ENCODE results near the gene GLRX. TPM values are rescaled to one million over a fixed set of nuclear protein-coding genes. Genes with fewer than 3 reads are reported as not detected.

GLRX gene
- total RNA-seq, 1 experiment from 2014 or later = 27.3 TPM

DNA sequence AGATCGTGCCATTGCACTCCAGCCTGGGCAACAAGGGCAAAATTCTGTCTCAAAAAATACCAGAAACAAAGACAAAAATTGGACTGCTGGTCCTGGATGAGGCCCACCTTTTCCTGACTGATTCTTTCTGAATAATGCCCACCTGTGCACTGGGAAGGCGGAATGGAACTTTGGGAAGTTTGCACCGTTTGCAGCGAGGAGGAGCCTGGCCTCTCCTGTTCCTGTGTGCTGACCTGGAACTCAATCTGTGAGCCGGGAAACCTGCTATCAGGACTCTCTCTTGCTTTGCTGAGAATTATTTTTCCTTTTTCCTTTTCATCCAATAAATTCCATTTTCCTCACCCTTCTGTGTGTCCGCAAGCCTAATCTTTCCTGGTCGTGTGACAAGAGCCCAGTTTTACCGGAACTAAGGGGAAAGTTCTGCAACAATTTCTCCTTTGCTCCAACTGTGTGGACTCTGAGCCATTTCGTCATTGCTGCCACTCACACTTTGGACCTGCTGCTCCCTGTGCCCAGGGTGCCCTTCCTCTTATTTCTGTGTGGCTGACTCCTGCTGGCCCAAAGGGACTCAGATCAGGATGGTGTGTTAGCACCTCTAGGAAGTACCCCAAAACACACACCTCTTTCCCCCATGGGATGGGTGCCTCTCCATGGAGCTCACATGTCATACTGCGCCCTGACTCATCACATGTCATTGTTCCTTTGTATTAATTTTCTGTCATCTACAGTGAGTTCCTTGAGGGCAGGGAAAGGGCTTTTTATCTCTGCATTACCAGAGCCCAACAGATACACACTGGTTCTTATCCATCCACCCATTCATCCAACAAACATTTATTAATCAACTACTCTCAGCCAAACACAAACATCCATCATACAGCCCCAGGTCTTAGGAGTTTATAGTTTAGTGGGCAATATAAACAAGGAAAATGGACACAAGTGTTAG is 4.7 kb upstream of the GLRX start:
- Histone ChIP-seq H3K4me1 (ENCODE audit: insufficient read depth, low read length, poor library complexity, severe bottlenecking) (peaks cover 19% of the 10 kb centered on the region), H3K27ac (ENCODE audit: low read depth, low read length, poor library complexity, severe bottlenecking) (no peak overlapping the region), H3K27me3 (replicated peaks; ENCODE audit: insufficient read depth, low read depth, low read length, poor library complexity) (no peaks in the 10 kb centered on the region), H3K36me3 (ENCODE audit: insufficient read depth, low read length, poor library complexity, severe bottlenecking) (no peaks in the 10 kb centered on the region), H3K4me3 (ENCODE audit: low read depth, low read length, poor library complexity, severe bottlenecking) (no peak overlapping the region), H3K9me3 (ENCODE audit: low read depth, low read length, poor library complexity, severe bottlenecking) (no peaks in the 10 kb centered on the region)
- TF ChIP-seq EZH2 (IDR thresholded peaks at IDR 0.05; ENCODE audit: borderline replicate concordance, low read depth, low read length, poor library complexity, severe bottlenecking) = no peak
- TF ChIP-seq, protein P1, sequence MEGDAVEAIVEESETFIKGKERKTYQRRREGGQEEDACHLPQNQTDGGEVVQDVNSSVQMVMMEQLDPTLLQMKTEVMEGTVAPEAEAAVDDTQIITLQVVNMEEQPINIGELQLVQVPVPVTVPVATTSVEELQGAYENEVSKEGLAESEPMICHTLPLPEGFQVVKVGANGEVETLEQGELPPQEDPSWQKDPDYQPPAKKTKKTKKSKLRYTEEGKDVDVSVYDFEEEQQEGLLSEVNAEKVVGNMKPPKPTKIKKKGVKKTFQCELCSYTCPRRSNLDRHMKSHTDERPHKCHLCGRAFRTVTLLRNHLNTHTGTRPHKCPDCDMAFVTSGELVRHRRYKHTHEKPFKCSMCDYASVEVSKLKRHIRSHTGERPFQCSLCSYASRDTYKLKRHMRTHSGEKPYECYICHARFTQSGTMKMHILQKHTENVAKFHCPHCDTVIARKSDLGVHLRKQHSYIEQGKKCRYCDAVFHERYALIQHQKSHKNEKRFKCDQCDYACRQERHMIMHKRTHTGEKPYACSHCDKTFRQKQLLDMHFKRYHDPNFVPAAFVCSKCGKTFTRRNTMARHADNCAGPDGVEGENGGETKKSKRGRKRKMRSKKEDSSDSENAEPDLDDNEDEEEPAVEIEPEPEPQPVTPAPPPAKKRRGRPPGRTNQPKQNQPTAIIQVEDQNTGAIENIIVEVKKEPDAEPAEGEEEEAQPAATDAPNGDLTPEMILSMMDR (conservative IDR thresholded peaks at IDR 0.05; ENCODE audit: low read depth, low read length) = no peak
- POLR2A ChIA-PET (ENCODE audit: low non-redundant PET) = no interaction called here
- CTCF ChIA-PET = no interaction called here
- no TSS peak for BruUV-seq (replicated peaks)
- DNase-seq (ENCODE audit: low spot score) = no peak
- intact Hi-C loops (cut with micrococcal nuclease; ENCODE audit: unreplicated experiment) = no loop called here

DNA sequence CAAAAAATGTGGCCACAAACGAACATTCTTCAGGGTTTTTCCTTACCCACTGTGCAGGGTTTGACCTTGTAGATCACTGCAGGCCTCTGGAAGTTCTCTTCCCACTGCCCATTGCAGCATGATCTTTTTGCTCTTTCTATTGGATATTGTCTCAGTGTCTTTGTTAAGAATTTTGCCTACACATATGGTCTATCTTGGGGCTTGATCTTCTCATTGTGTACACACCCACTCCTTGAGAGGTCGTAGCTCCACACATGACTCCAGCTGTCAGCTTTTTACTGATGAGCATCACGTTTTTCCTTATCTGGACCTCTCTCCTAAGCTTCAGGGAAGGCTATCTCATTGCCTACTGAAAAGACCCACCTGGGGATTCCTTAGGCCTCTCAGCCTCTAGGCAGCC is 3.0 kb upstream of the GLRX start:
- peaks cover 26% of the 10 kb centered on the region for H3K4me1 ChIP-seq (ENCODE audit: insufficient read depth, low read length, poor library complexity, severe bottlenecking)
- H3K9me3 ChIP-seq (ENCODE audit: low read depth, low read length, poor library complexity, severe bottlenecking) = no peaks in the 10 kb centered on the region
- POLR2A ChIA-PET (ENCODE audit: low non-redundant PET) = no interaction called here
- H3K36me3 ChIP-seq (ENCODE audit: insufficient read depth, low read length, poor library complexity, severe bottlenecking) = no peaks in the 10 kb centered on the region
- no peak overlapping the region for H3K27ac ChIP-seq (ENCODE audit: low read depth, low read length, poor library complexity, severe bottlenecking)
- no peak overlapping the region for H3K4me3 ChIP-seq (ENCODE audit: low read depth, low read length, poor library complexity, severe bottlenecking)
- CTCF ChIA-PET = no interaction called here
- H3K27me3 ChIP-seq (replicated peaks; ENCODE audit: insufficient read depth, low read depth, low read length, poor library complexity) = no peaks in the 10 kb centered on the region
- TF ChIP-seq EZH2 (IDR thresholded peaks at IDR 0.05; ENCODE audit: borderline replicate concordance, low read depth, low read length, poor library complexity, severe bottlenecking) = no peak
- TF ChIP-seq, protein P1 (conservative IDR thresholded peaks at IDR 0.05; ENCODE audit: low read depth, low read length) = no peak
- no TSS peak for BruUV-seq (replicated peaks)
- intact Hi-C loops (cut with micrococcal nuclease; ENCODE audit: unreplicated experiment) = no loop called here
- DNase-seq (ENCODE audit: low spot score) = no peak

- Histone ChIP-seq H3K27me3 (replicated peaks; ENCODE audit: insufficient read depth, low read depth, low read length, poor library complexity) (no peaks in the 10 kb centered on the region), H3K36me3 (ENCODE audit: insufficient read depth, low read length, poor library complexity, severe bottlenecking) (no peaks in the 10 kb centered on the region), H3K4me1 (ENCODE audit: insufficient read depth, low read length, poor library complexity, severe bottlenecking) (peaks cover 26% of the 10 kb centered on the region), H3K27ac (ENCODE audit: low read depth, low read length, poor library complexity, severe bottlenecking) (no peak overlapping the region), H3K4me3 (ENCODE audit: low read depth, low read length, poor library complexity, severe bottlenecking) (no peak overlapping the region), H3K9me3 (ENCODE audit: low read depth, low read length, poor library complexity, severe bottlenecking) (no peaks in the 10 kb centered on the region)
- POLR2A ChIA-PET (ENCODE audit: low non-redundant PET) = no interaction called here
- CTCF ChIA-PET = no interaction called here
- DNase-seq (ENCODE audit: low spot score) = no peak
- BruUV-seq (replicated peaks) = no TSS peak
- TF ChIP-seq, protein P1 (conservative IDR thresholded peaks at IDR 0.05; ENCODE audit: low read depth, low read length) = no peak
- TF ChIP-seq EZH2 (IDR thresholded peaks at IDR 0.05; ENCODE audit: borderline replicate concordance, low read depth, low read length, poor library complexity, severe bottlenecking) = no peak
- intact Hi-C loops (cut with micrococcal nuclease; ENCODE audit: unreplicated experiment) = no loop called here
Measured at GRCh38 chr5:95824747-95825146, 2.2 kb upstream of the GLRX start.

Data from A673 (cell line).